Subcutaneous abdominal adipose tissue (tissue), 5 donors: ENCODE results near the gene BAIAP2L1.

ENCODE experiments used
- H3K27ac ChIP-seq: one replicate; pipeline ENCODE4 v1.7.0; 2013; ENCODE audit warnings: low read depth, mild to moderate bottlenecking, inconsistent platforms, low read length, moderate library complexity
- H3K27me3 ChIP-seq, 5 donors: one replicate each; pipeline ENCODE4 v1.7.0; 2013; ENCODE audit warnings: low read length in 5 of 5, inconsistent platforms in 1 of 5; ENCODE audit not compliant: control insufficient read depth in 5 of 5, insufficient read depth in 4 of 5
- H3K36me3 ChIP-seq, 5 donors: one replicate each; pipeline ENCODE4 v1.7.0; 2013; ENCODE audit warnings: low read length in 5 of 5; ENCODE audit not compliant: control insufficient read depth in 5 of 5, insufficient read depth in 5 of 5
- H3K4me1 ChIP-seq, 5 donors: one replicate each; pipeline ENCODE4 v1.7.0; 2013; ENCODE audit warnings: low read length in 5 of 5, mild to moderate bottlenecking in 3 of 5, moderate library complexity in 1 of 5; ENCODE audit not compliant: control insufficient read depth in 5 of 5, insufficient read depth in 5 of 5
- H3K4me3 ChIP-seq, 5 donors: one replicate each; pipeline ENCODE4 v1.7.0; 2013; ENCODE audit warnings: low read length in 5 of 5, low read depth in 1 of 5
- H3K9ac ChIP-seq, 5 donors: one replicate each; pipeline ENCODE4 v1.7.0; 2013; ENCODE audit warnings: low read length in 5 of 5, mild to moderate bottlenecking in 4 of 5, moderate library complexity in 3 of 5
- H3K9me3 ChIP-seq, 5 donors: one replicate each; pipeline ENCODE4 v1.7.0; 2013; ENCODE audit warnings: low read length in 5 of 5; ENCODE audit not compliant: control insufficient read depth in 5 of 5
- donor health status: healthy.
- donor health status: healthy.
- donor health status: healthy.
- donor health status: healthy.
- donor health status: healthy.

BAIAP2L1 gene

GRCh38 chr7:98315318-98315993, 85.4 kb downstream of the BAIAP2L1 start:
- Histone ChIP-seq H3K27ac (no peak overlapping the region), H3K4me1 (no peaks in the 10 kb centered on the region), H3K4me3 (no peak overlapping the region), H3K27me3 (no peaks in the 10 kb centered on the region), H3K9me3 (no peaks in the 10 kb centered on the region), H3K9ac (no peak overlapping the region), H3K36me3 (peaks cover 0 to 8% (median 3%) of the 10 kb centered on the region in 5 donors)

- H3K36me3 ChIP-seq = peaks cover 0 to 10% (median 5%) of the 10 kb centered on the region in 5 donors
- no peaks in the 10 kb centered on the region for H3K4me1 ChIP-seq
- no peak overlapping the region for H3K9ac ChIP-seq
- H3K27me3 ChIP-seq = no peaks in the 10 kb centered on the region
- H3K9me3 ChIP-seq = no peaks in the 10 kb centered on the region
- no peak overlapping the region for H3K27ac ChIP-seq
- no peak overlapping the region for H3K4me3 ChIP-seq
Observed at GRCh38 chr7:98314469-98314868, 86.4 kb downstream of the BAIAP2L1 start.

GRCh38 chr7:98312201-98312600, 88.7 kb downstream of the BAIAP2L1 start:
- no peak overlapping the region for H3K4me3 ChIP-seq
- no peak overlapping the region for H3K9ac ChIP-seq
- no peak overlapping the region for H3K27ac ChIP-seq
- H3K27me3 ChIP-seq = no peaks in the 10 kb centered on the region
- H3K9me3 ChIP-seq = no peaks in the 10 kb centered on the region
- peaks cover 0 to 24% (median 18%) of the 10 kb centered on the region in 5 donors for H3K36me3 ChIP-seq
- H3K4me1 ChIP-seq = no peaks in the 10 kb centered on the region

GRCh38 chr7:98309566-98309965, 91.3 kb downstream of the BAIAP2L1 start:
- Histone ChIP-seq H3K4me3 (no peak overlapping the region), H3K9ac (no peak overlapping the region), H3K9me3 (no peaks in the 10 kb centered on the region), H3K36me3 (peaks cover 0 to 36% (median 26%) of the 10 kb centered on the region in 5 donors), H3K27me3 (no peaks in the 10 kb centered on the region), H3K27ac (no peak overlapping the region), H3K4me1 (no peaks in the 10 kb centered on the region)

GRCh38 chr7:98307971-98308466, 92.9 kb downstream of the BAIAP2L1 start:
- Histone ChIP-seq H3K4me1 (peaks cover 0 to 5% (median 0%) of the 10 kb centered on the region in 5 donors), H3K36me3 (peaks cover 0 to 45% (median 28%) of the 10 kb centered on the region in 5 donors), H3K9me3 (no peaks in the 10 kb centered on the region), H3K27ac (no peak overlapping the region), H3K4me3 (no peak overlapping the region), H3K27me3 (no peaks in the 10 kb centered on the region), H3K9ac (no peak overlapping the region)

GRCh38 chr7:98305951-98306535, 94.8 kb downstream of the BAIAP2L1 start:
- Histone ChIP-seq H3K27ac (no peak overlapping the region), H3K4me3 (no peak overlapping the region), H3K9ac (no peak overlapping the region), H3K27me3 (no peaks in the 10 kb centered on the region), H3K9me3 (no peaks in the 10 kb centered on the region), H3K4me1 (peaks cover 0 to 5% (median 0%) of the 10 kb centered on the region in 5 donors), H3K36me3 (peaks cover 0 to 45% (median 26%) of the 10 kb centered on the region in 5 donors)

GRCh38 chr7:98303906-98304305, 97.0 kb downstream of the BAIAP2L1 start:
- H3K27ac ChIP-seq = no peak overlapping the region
- H3K4me1 ChIP-seq = peaks cover 0 to 5% (median 0%) of the 10 kb centered on the region in 5 donors
- H3K27me3 ChIP-seq = no peaks in the 10 kb centered on the region
- no peak overlapping the region for H3K9ac ChIP-seq
- no peaks in the 10 kb centered on the region for H3K9me3 ChIP-seq
- H3K36me3 ChIP-seq = peaks cover 0 to 51% (median 26%) of the 10 kb centered on the region in 5 donors
- no peak overlapping the region for H3K4me3 ChIP-seq

- Histone ChIP-seq H3K9ac (no peak overlapping the region), H3K36me3 (peaks cover 0 to 48% (median 25%) of the 10 kb centered on the region in 5 donors), H3K4me1 (peaks cover 0 to 5% (median 0%) of the 10 kb centered on the region in 5 donors), H3K27me3 (no peaks in the 10 kb centered on the region), H3K4me3 (no peak overlapping the region), H3K27ac (no peak overlapping the region), H3K9me3 (no peaks in the 10 kb centered on the region)
Observed at GRCh38 chr7:98303176-98303865, 97.6 kb downstream of the BAIAP2L1 start.

GRCh38 chr7:98301693-98302470, 99.0 kb downstream of the BAIAP2L1 start:
- Histone ChIP-seq H3K9ac (no peak overlapping the region), H3K27me3 (no peaks in the 10 kb centered on the region), H3K4me3 (no peak overlapping the region), H3K27ac (no peak overlapping the region), H3K9me3 (no peaks in the 10 kb centered on the region), H3K4me1 (peaks cover 0 to 5% (median 0%) of the 10 kb centered on the region in 5 donors), H3K36me3 (peaks cover 0 to 41% (median 16%) of the 10 kb centered on the region in 5 donors)
